ENCODE measurements around the gene MGMT.

Gene MGMT

GRCh38 chr10:129626796-129627435 lies 159.9 kb downstream of the MGMT start:
- no peak for DNase-seq

DNA sequence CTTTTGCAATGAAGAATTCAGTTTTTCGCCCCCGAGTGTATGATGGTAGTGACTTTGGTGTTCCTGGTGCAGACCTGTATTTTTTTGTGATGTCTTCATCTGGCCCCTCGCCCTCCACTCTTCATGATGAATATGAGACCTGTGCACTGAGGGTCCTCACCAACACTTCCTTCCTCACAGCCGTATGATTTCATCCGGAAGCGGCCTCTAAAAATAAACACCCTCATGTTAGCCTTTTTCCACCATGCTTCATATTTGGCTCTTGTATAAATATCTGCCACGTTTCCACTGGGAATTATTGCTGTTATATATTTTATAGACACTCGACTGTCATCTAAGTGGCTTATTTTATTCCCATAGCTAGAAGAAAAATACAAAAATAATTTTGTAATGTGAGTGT lies 160.4 kb downstream of the MGMT start:
- DNase-seq = no peak

DNA sequence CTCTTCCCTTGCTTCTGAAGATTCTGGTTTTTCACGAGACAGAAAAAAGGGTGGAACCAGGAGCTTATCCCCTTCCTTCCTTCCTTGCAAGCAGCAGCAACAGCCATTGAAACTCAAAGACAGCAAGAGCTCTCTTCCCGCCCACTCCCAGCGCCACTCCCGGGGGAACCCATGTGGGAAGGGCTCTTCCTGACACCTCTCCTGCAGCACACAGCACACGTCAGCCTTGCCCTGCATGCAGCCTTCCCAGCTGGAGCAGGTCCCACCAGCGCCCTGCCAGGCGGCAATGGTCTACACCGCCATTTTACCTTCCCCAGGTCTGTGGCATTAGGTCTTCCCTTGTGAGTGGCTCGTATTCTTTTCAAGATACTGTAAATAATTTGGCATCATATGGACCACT lies 161.8 kb downstream of the MGMT start:
- DNase-seq = no peak

GRCh38 chr10:129629911-129630310 lies 162.9 kb downstream of the MGMT start:
- no peak for DNase-seq

GRCh38 chr10:129631006-129631405 lies 164.0 kb downstream of the MGMT start:
- no peak for DNase-seq

GRCh38 chr10:129631870-129632623 lies 165.0 kb downstream of the MGMT start:
- DNase-seq = no peak

- no peak for DNase-seq
Observed at GRCh38 chr10:129637010-129637409, 170.0 kb downstream of the MGMT start.

DNA sequence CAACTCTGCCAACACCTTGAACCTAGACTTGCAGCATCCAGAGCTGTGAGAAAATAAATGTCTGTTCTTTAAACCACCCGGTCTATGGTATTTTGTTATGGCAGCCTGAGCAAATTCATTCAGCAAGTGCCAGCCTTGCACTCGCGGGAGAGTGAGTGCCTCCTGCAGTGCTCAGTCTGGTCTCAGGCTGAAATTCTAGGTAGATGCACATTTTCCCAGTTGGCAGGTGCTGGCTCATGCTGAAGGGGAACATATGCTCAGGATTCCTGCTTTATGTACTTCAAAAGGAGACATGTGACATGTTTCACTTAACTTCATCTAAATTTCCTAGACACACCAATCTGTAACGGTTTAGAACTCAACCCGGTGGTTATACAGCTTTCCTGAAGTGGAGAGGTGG lies 170.8 kb downstream of the MGMT start:
- no peak for DNase-seq

- no peak for DNase-seq
Observed at GRCh38 chr10:129641351-129641750, 174.3 kb downstream of the MGMT start.

GRCh38 chr10:129641982-129642381 lies 174.9 kb downstream of the MGMT start:
- no peak for DNase-seq

- DNase-seq = no peak
Observed at GRCh38 chr10:129642427-129642826, 175.4 kb downstream of the MGMT start.

GRCh38 chr10:129643266-129643665 lies 176.2 kb downstream of the MGMT start:
- no peak for DNase-seq

DNA sequence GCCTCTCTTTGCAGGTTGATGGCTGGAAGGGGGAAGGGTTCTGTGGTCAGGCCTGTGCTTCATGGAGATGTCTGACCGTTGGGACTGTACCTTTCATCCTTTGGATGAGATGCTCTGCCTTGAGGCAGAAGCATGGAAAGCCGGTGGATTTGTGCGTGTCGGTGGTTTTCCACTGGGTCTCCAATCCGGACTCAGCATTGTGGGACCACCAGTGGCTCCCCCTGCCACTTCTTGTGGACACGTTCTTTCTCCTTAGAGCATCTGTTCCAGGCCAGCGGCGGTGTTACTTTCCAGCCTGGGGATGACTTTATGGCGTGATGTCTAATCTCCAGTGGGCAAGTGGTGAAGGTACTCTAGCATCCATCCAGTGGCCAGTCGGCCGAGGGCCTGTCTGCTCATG lies 178.4 kb downstream of the MGMT start:
- DNase-seq = no peak

- no peak for DNase-seq
Observed at GRCh38 chr10:129646973-129647372, 179.9 kb downstream of the MGMT start.

DNA sequence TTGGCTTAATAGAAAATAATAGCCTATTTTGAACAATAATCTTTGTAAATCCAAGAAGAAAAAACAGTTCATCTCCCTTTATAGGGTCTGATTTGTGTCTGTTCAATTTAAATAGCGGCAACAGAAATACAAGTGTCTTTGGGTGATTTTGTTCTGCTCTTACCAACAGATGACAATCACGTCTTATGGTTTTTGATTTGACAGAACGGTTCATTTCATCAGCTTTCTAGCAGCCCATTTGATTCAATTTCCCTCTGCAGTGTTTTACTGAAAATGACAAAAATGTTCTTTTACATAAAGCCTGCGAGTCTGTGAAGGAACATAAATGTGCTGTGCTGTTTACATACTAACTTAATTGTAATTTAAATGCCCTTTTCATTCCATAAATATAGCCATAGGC lies 180.5 kb downstream of the MGMT start:
- DNase-seq = no peak

- no peak for DNase-seq
Observed at GRCh38 chr10:129648856-129649255, 181.8 kb downstream of the MGMT start.

- no peak for DNase-seq
Observed at GRCh38 chr10:129652021-129652420, 185.0 kb downstream of the MGMT start.

DNA sequence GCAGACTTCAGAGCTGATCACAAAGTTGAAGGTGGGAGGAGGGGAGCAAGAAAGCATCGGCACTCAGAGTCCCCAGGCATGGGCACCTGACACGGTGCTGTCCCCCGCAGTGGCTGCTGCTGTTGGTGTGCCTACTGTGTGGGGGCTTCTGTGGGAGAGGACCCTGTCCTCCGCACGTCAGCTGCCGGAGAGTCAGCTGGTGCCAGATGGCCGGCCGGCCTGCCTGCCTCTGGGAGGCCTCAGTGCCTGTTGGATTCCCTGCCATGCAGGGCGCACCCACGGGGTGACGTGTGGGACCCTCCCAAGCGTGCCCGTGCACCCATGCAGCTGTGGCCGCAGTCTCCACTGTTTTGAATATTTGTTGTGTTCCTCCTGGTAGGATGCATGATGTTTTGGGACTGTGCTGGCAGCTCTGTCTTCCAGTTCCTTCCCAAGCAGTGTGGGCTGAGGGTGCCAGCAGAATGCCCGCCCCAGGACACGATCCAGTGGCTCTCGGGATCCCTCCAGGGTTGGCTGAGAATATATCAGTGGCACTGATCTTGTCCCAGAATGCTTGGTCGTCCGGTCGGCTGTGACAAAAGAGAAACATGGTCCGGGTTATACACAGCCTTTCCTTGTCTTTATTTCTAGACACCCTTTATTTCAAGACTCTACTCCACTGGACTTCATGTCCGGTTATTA lies 185.6 kb downstream of the MGMT start:
- no peak for DNase-seq

GRCh38 chr10:129653428-129653827 lies 186.4 kb downstream of the MGMT start:
- no peak for DNase-seq

DNA sequence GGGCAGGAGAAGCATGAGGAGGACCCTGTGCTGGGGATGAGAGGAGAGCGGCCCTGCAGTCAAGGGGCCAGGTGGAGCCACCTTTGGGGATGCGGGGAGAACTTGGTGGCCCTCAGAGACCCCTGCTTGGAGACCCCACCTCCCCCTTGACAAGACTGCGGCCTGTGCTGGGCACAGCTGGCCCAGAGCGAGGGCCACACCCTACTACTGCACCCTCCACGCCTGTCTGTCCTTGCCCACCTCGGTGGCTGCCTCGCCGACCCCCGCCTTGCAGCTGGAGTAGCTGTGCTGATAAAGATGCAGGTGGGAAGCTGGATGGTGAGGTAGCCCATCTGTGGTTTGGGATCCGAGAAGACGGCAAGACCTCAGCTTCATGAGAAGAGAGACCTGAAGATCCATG lies 186.8 kb downstream of the MGMT start:
- DNase-seq = no peak

DNA sequence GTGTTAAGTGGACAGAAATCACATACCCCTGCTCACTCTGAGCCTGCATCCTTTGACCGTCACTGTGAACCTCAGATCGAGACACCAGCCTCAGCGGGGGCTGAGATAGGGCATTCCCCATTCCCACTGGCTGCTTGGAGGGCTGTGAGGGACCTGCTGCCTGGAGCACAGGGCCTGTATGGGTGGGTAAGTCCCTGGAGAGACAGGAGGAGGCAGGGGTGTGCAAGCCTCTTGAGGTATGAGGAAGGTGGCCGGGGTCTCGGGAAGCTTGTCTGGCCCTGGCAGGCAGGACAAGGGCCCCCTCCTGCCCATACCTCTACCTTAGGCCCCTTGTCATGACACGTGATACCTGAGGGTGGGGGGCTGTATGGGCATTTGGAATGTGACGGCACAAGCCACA lies 187.4 kb downstream of the MGMT start:
- DNase-seq = no peak

GRCh38 chr10:129655007-129655678 lies 188.1 kb downstream of the MGMT start:
- no peak for DNase-seq

- no peak for DNase-seq
Observed at GRCh38 chr10:129655679-129656031, 188.6 kb downstream of the MGMT start.

DNA sequence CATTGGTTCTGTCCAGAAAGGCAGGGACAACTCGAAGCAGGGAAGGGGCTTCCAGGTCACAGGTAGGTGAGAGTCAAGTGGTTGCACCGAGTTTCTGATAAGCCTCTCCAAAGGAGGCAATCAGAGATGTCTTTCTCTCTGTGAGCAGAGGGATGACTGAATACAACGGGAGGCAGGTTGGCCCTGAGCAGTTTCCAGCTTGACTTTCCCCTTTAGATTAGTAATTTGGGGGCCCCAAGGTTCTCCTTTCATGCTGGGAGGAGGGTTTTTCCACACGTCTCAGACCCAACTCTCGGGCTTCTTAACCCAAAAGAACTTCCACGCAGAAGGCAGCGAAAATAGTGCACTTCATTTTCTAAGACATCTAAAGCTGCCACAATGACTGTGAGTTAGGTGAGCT lies 189.6 kb downstream of the MGMT start:
- DNase-seq = no peak

Measured in hippocampal formation (tissue), 2 donors.